Caco-2 (cell line): ENCODE data around the gene TFF1. TPM values are rescaled to one million over a fixed set of nuclear protein-coding genes. Genes with fewer than 3 reads are reported as not detected.

ENCODE experiments used
- BruUV-seq: library from RNA; stranded (reverse); fragments of 400-500 nt; replicated peaks from 2 replicates; lab custom pipeline; 2021; lab: Mats Ljungman, UMichigan
- CTCF ChIA-PET: fragments of 300-600 bp; sonication (Branson Sonifier 250); formaldehyde crosslinking; loops from one replicate; lab custom pipeline; 2022; ENCODE audit warnings: antibody characterized with exemption; lab: Charles Lee
- POLR2A ChIA-PET: fragments of 300-600 bp; sonication (Branson Sonifier 250); formaldehyde crosslinking; loops from one replicate; lab custom pipeline; 2022; ENCODE audit warnings: antibody characterized with exemption; lab: Charles Lee
- DNase-seq, 2 experiments: peaks; one replicate each; pipeline versions ENCODE4 v3.0.0 to v3.0.0-alpha.2; 2020 to 2022
- H3K27me3 ChIP-seq: replicated peaks from 2 replicates; pipeline ENCODE4 v1.6.0; 2011; ENCODE audit warnings: low read length; ENCODE audit not compliant: control insufficient read depth, insufficient read depth
- H3K36me3 ChIP-seq: 2 replicates; pipeline ENCODE4 v1.5.1; 2011; ENCODE audit warnings: low read length; ENCODE audit not compliant: control insufficient read depth, insufficient read depth
- H3K4me1 ChIP-seq: fragments of 250-450 bp; sonication (Bioruptor Pico); 2 replicates; pipeline ENCODE4 v1.5.1; 2020; ENCODE audit warnings: mild to moderate bottlenecking
- H3K4me3 ChIP-seq: 2 replicates; pipeline ENCODE4 v1.5.1; 2011; ENCODE audit warnings: low read depth, mild to moderate bottlenecking, control low read depth, low read length
- H3K9me3 ChIP-seq: fragments of 250-450 bp; sonication (Bioruptor Pico); 2 replicates; pipeline ENCODE4 v1.5.1; 2020; ENCODE audit warnings: mild to moderate bottlenecking, moderate library complexity
- H3K27ac Mint-ChIP-seq: one replicate; pipeline ENCODE4 v1.8.0; 2022; ENCODE audit warnings: mixed read lengths; ENCODE audit not compliant: unreplicated experiment
- H3K27me3 Mint-ChIP-seq: one replicate; pipeline ENCODE4 v1.8.0; 2022; ENCODE audit warnings: mixed read lengths; ENCODE audit not compliant: insufficient read depth, unreplicated experiment
- H3K36me3 Mint-ChIP-seq: one replicate; pipeline ENCODE4 v1.8.0; 2022; ENCODE audit warnings: mild to moderate bottlenecking, mixed read lengths; ENCODE audit not compliant: insufficient read depth, unreplicated experiment
- H3K4me1 Mint-ChIP-seq: one replicate; pipeline ENCODE4 v1.8.0; 2022; ENCODE audit warnings: low read depth, mixed read lengths; ENCODE audit not compliant: unreplicated experiment
- H3K4me3 Mint-ChIP-seq: one replicate; pipeline ENCODE4 v1.8.0; 2022; ENCODE audit warnings: mild to moderate bottlenecking, moderate library complexity, mixed read lengths; ENCODE audit not compliant: unreplicated experiment
- H3K9me3 Mint-ChIP-seq: one replicate; pipeline ENCODE4 v1.8.0; 2022; ENCODE audit warnings: mixed read lengths; ENCODE audit not compliant: unreplicated experiment
- intact Hi-C: fragments of 100-400 bp; cut with micrococcal nuclease; formaldehyde crosslinking; loops from one replicate; pipeline ENCODE4 v1.10.0; 2022; ENCODE audit not compliant: unreplicated experiment
- total RNA-seq: library from RNA; stranded (reverse); gene quantifications from 2 replicates; pipeline ENCODE4 v1.2.3, GENCODE V29; 2022
- TF ChIP-seq, protein P1 (sequence below), 2 experiments: fragments of 200-600 bp in 1 of 2; IDR thresholded peaks; 1 replicate in 1 of 2; 2 replicates in 1 of 2; pipeline versions ENCODE4 v1.5.1 to v1.8.0; 2011 to 2022; ENCODE audit warnings: antibody characterized with exemption in 1 of 2, control low read depth in 1 of 2, inconsistent platforms in 1 of 2, low read depth in 1 of 2, low read length in 1 of 2, mild to moderate bottlenecking in 1 of 2, moderate library complexity in 1 of 2; ENCODE audit not compliant: insufficient read depth in 1 of 2, severe bottlenecking in 1 of 2, unreplicated experiment in 1 of 2

TFF1 gene
- total RNA-seq, 1 experiment from 2014 or later = 9.8 TPM

DNA sequence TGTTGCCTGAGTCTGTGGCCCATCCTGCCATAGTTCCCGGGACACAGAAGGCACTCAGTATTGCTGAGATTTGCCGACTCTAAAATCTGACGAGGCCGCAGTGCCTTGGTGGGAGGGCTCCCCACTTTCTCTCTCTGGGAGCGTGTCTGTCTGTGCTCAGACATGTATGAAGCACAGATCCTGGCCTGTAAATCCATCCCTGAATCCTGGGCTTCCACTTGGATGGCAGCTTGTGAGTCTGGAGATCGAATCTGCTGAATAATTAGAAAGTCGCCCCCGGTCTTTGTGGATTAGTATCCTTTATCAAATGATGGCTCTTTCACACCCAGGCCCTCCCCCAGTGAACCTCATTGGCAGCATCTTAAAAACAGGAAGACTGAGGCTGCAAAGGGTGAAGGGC is 47.7 kb upstream of the TFF1 start:
- H3K27me3 ChIP-seq = no peaks in the 10 kb centered on the region
- H3K4me1 ChIP-seq = no peaks in the 10 kb centered on the region
- DNase-seq = no peak
- H3K27ac Mint-ChIP-seq = no peak overlapping the region
- ChIA-PET CTCF (no interaction called here), POLR2A (no interaction called here)
- no peaks in the 10 kb centered on the region for H3K27me3 Mint-ChIP-seq
- TF ChIP-seq, protein P1, sequence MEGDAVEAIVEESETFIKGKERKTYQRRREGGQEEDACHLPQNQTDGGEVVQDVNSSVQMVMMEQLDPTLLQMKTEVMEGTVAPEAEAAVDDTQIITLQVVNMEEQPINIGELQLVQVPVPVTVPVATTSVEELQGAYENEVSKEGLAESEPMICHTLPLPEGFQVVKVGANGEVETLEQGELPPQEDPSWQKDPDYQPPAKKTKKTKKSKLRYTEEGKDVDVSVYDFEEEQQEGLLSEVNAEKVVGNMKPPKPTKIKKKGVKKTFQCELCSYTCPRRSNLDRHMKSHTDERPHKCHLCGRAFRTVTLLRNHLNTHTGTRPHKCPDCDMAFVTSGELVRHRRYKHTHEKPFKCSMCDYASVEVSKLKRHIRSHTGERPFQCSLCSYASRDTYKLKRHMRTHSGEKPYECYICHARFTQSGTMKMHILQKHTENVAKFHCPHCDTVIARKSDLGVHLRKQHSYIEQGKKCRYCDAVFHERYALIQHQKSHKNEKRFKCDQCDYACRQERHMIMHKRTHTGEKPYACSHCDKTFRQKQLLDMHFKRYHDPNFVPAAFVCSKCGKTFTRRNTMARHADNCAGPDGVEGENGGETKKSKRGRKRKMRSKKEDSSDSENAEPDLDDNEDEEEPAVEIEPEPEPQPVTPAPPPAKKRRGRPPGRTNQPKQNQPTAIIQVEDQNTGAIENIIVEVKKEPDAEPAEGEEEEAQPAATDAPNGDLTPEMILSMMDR (IDR thresholded peaks at IDR 0.05; ENCODE audit: insufficient read depth in 1 of 2, low read depth in 1 of 2, low read length in 1 of 2, severe bottlenecking in 1 of 2, unreplicated experiment in 1 of 2) = no peak
- no peaks in the 10 kb centered on the region for H3K9me3 Mint-ChIP-seq
- no peaks in the 10 kb centered on the region for H3K36me3 Mint-ChIP-seq
- no peak overlapping the region for H3K4me3 ChIP-seq
- no TSS peak for BruUV-seq
- no peaks in the 10 kb centered on the region for H3K9me3 ChIP-seq
- intact Hi-C loops = no loop called here
- H3K4me3 Mint-ChIP-seq = no peak overlapping the region
- H3K4me1 Mint-ChIP-seq = no peaks in the 10 kb centered on the region
- no peaks in the 10 kb centered on the region for H3K36me3 ChIP-seq

DNA sequence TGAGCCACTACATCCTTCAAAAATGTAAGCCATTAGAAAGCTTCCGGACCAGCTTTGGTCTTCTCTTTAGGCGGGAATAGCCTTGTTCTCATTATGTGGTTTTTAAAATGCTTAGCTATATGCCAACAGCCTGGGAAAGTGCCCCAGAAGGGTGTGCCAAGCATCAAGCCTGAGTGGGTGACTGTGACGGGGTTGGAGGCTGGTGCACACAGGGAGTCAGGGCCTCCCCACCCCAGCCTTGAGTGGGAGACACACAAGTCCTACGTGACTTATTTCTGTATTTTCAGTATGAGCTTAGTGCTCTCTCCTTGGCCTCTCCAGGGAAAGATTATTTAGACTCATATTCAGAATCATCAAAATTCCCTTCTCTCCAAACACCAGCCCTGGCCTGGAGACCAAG is 47.2 kb upstream of the TFF1 start:
- Histone ChIP-seq H3K4me1 (no peaks in the 10 kb centered on the region), H3K27me3 (no peaks in the 10 kb centered on the region), H3K36me3 (no peaks in the 10 kb centered on the region), H3K4me3 (no peak overlapping the region), H3K9me3 (no peaks in the 10 kb centered on the region)
- intact Hi-C loops = no loop called here
- no peak for DNase-seq
- Mint-ChIP-seq H3K9me3 (no peaks in the 10 kb centered on the region), H3K27me3 (no peaks in the 10 kb centered on the region), H3K4me3 (no peak overlapping the region), H3K36me3 (no peaks in the 10 kb centered on the region), H3K27ac (no peak overlapping the region), H3K4me1 (no peaks in the 10 kb centered on the region)
- no TSS peak for BruUV-seq
- TF ChIP-seq, protein P1 (IDR thresholded peaks at IDR 0.05; ENCODE audit: insufficient read depth in 1 of 2, low read depth in 1 of 2, low read length in 1 of 2, severe bottlenecking in 1 of 2, unreplicated experiment in 1 of 2) = no peak
- CTCF ChIA-PET = no interaction called here
- POLR2A ChIA-PET = no interaction called here

DNA sequence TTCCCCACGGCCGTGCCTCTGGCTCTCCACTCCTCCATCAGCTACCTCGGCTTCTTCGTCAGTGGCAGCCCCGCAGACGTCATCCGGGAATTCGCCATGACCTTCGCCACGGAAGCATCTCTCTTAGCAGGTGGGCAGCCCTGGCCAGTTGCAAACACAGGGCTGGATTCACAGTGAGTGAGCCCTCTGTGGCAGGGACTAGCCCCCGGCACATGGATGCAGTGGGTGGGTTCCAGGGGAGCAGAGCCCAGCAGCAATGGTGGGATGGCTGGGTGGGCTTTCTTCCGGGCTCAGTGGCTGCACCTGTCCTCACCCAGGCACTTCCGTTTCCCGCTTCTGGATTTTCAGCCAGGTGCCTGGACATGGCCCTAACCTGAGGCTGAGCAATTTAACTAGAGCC is 46.8 kb upstream of the TFF1 start:
- Histone ChIP-seq H3K4me1 (no peaks in the 10 kb centered on the region), H3K27me3 (no peaks in the 10 kb centered on the region), H3K36me3 (no peaks in the 10 kb centered on the region), H3K9me3 (no peaks in the 10 kb centered on the region), H3K4me3 (no peak overlapping the region)
- DNase-seq = no peak
- no peak overlapping the region for H3K27ac Mint-ChIP-seq
- no peaks in the 10 kb centered on the region for H3K36me3 Mint-ChIP-seq
- no peaks in the 10 kb centered on the region for H3K4me1 Mint-ChIP-seq
- intact Hi-C loops = no loop called here
- no peaks in the 10 kb centered on the region for H3K9me3 Mint-ChIP-seq
- ChIA-PET CTCF (no interaction called here), POLR2A (no interaction called here)
- no peak overlapping the region for H3K4me3 Mint-ChIP-seq
- no peaks in the 10 kb centered on the region for H3K27me3 Mint-ChIP-seq
- TF ChIP-seq, protein P1 (IDR thresholded peaks at IDR 0.05; ENCODE audit: insufficient read depth in 1 of 2, low read depth in 1 of 2, low read length in 1 of 2, severe bottlenecking in 1 of 2, unreplicated experiment in 1 of 2) = no peak
- BruUV-seq = no TSS peak
